Testis (tissue), 2 donors: ENCODE data around the gene SLC19A1.

Experiments
- POLR2A ChIP-seq: fragments of 450-650 bp; IDR thresholded peaks from one replicate; pipeline ENCODE4 v1.6.1; 2017; ENCODE audit warnings: antibody characterized with exemption, mild to moderate bottlenecking, moderate library complexity
- TF ChIP-seq, protein P1 (sequence below), 3 experiments: fragments of 450-650 bp in 2 of 3; fragments of 200-600 bp in 1 of 3; sonication (generic) in 1 of 3; IDR thresholded peaks; one replicate each; pipeline ENCODE4 v1.5.1; 2016 to 2019; ENCODE audit warnings: antibody characterized with exemption in 3 of 3, mild to moderate bottlenecking in 2 of 3, moderate library complexity in 1 of 3

GRCh38 chr21:45451771-45452182, 90.5 kb downstream of the SLC19A1 start:
- TF ChIP-seq, protein P1, sequence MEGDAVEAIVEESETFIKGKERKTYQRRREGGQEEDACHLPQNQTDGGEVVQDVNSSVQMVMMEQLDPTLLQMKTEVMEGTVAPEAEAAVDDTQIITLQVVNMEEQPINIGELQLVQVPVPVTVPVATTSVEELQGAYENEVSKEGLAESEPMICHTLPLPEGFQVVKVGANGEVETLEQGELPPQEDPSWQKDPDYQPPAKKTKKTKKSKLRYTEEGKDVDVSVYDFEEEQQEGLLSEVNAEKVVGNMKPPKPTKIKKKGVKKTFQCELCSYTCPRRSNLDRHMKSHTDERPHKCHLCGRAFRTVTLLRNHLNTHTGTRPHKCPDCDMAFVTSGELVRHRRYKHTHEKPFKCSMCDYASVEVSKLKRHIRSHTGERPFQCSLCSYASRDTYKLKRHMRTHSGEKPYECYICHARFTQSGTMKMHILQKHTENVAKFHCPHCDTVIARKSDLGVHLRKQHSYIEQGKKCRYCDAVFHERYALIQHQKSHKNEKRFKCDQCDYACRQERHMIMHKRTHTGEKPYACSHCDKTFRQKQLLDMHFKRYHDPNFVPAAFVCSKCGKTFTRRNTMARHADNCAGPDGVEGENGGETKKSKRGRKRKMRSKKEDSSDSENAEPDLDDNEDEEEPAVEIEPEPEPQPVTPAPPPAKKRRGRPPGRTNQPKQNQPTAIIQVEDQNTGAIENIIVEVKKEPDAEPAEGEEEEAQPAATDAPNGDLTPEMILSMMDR (IDR thresholded peaks at IDR 0.05), result no peak
- TF ChIP-seq POLR2A, result no peak
